NK-92 treated with Interleukin-12 subunit alpha and Interleukin-12 subunit beta, amount 100 ng/mL, for 24 hours (cell line): Measurements from ENCODE around the gene ANKRD33B.
"Not testable (repeated sequence)": the region's sequence is repeated elsewhere in the genome, so short reads cannot be mapped to it uniquely, and the experiment has no call there.

ENCODE experiments used
- DNase-seq: peaks from one replicate; lab custom pipeline; 2025; lab: John Stamatoyannopoulos, UW

ANKRD33B gene

GRCh38 chr5:10559151-10559550 lies 4.7 kb upstream of the ANKRD33B start:
- DNase-seq, result no peak

- DNase-seq, result no peak
Measured at GRCh38 chr5:10559871-10560270, 4.0 kb upstream of the ANKRD33B start.

- DNase-seq, result no peak
Measured at GRCh38 chr5:10562201-10563109, 1.4 kb upstream of the ANKRD33B start.

GRCh38 chr5:10563110-10563944 lies 543 bp upstream of the ANKRD33B start:
- DNase-seq, result no peak

GRCh38 chr5:10564838-10565784 lies 1.2 kb downstream of the ANKRD33B start:
- DNase-seq, result no peak

GRCh38 chr5:10565785-10566542 lies 2.1 kb downstream of the ANKRD33B start:
- DNase-seq, result no peak

- DNase-seq, result no peak
Measured at GRCh38 chr5:10566543-10567068, 2.7 kb downstream of the ANKRD33B start.

- no peak for DNase-seq
Measured at GRCh38 chr5:10567121-10567591, 3.3 kb downstream of the ANKRD33B start.

- no peak for DNase-seq
Measured at GRCh38 chr5:10567781-10568321, 4.0 kb downstream of the ANKRD33B start.

- not testable (repeated sequence) for DNase-seq
Measured at GRCh38 chr5:10570540-10570939, 6.7 kb downstream of the ANKRD33B start.

GRCh38 chr5:10572451-10572850 lies 8.6 kb downstream of the ANKRD33B start:
- no peak for DNase-seq

- DNase-seq, result no peak
Measured at GRCh38 chr5:10573487-10574145, 9.7 kb downstream of the ANKRD33B start.

- not testable (repeated sequence) for DNase-seq
Measured at GRCh38 chr5:10574879-10575278, 11.0 kb downstream of the ANKRD33B start.

- DNase-seq, result no peak
Measured at GRCh38 chr5:10576121-10576789, 12.4 kb downstream of the ANKRD33B start.

GRCh38 chr5:10576790-10577189 lies 12.9 kb downstream of the ANKRD33B start:
- DNase-seq, result no peak

- no peak for DNase-seq
Measured at GRCh38 chr5:10577371-10578292, 13.8 kb downstream of the ANKRD33B start.

GRCh38 chr5:10578293-10578665 lies 14.4 kb downstream of the ANKRD33B start:
- DNase-seq, result no peak

- DNase-seq, result no peak
Measured at GRCh38 chr5:10578869-10579268, 15.0 kb downstream of the ANKRD33B start.
